ENCODE measurements around the gene SBNO1. TPM values are rescaled to one million over a fixed set of nuclear protein-coding genes. Genes with fewer than 3 reads are reported as not detected.
"Not testable (repeated sequence)": the region's sequence is repeated elsewhere in the genome, so short reads cannot be mapped to it uniquely, and the experiment has no call there.

The SBNO1 gene
- total and polyA plus RNA-seq, 8 donors: 26.5 to 32.1 (median 28.8) TPM

- no peak overlapping the region for H3K4me3 ChIP-seq
- no peaks in the 10 kb centered on the region for H3K4me1 ChIP-seq
- H3K9me3 ChIP-seq: no peaks in the 10 kb centered on the region
- H3K27ac ChIP-seq: no peak overlapping the region
- no peak for TF ChIP-seq CTCF (IDR thresholded peaks at IDR 0.05)
- DNase-seq (no peak), ATAC-seq (no peak)
- peaks cover 4 to 100% of the 10 kb centered on the region in 2 donors for H3K36me3 ChIP-seq
- no peaks in the 10 kb centered on the region for H3K27me3 ChIP-seq
- intact Hi-C loops (cut with DNase I): no loop called here
These were observed 45.4 kb downstream of the SBNO1 start for GRCh38 chr12:123319273-123319672.

- intact Hi-C loops (cut with DNase I); H3K27me3 ChIP-seq; H3K4me1 ChIP-seq; ATAC-seq; H3K9me3 ChIP-seq; H3K27ac ChIP-seq; DNase-seq; H3K4me3 ChIP-seq: not testable (repeated sequence)
- peaks cover 0 to 100% of the 10 kb centered on the region in 2 donors for H3K36me3 ChIP-seq
These were observed 51.6 kb downstream of the SBNO1 start for GRCh38 chr12:123313046-123313445.

GRCh38 chr12:123306200-123306599 lies 58.4 kb downstream of the SBNO1 start:
- intact Hi-C loops (cut with DNase I): no loop called here
- Histone ChIP-seq H3K36me3 (peaks cover 3 to 100% of the 10 kb centered on the region in 2 donors), H3K4me3 (no peak overlapping the region), H3K9me3 (no peaks in the 10 kb centered on the region), H3K4me1 (no peaks in the 10 kb centered on the region), H3K27me3 (no peaks in the 10 kb centered on the region), H3K27ac (no peak overlapping the region)
- TF ChIP-seq CTCF (IDR thresholded peaks at IDR 0.05): no peak
- no peak for DNase-seq
- ATAC-seq: no peak

GRCh38 chr12:123305136-123305535 lies 59.5 kb downstream of the SBNO1 start:
- Histone ChIP-seq H3K27me3 (no peaks in the 10 kb centered on the region), H3K9me3 (no peaks in the 10 kb centered on the region), H3K27ac (no peak overlapping the region), H3K4me1 (no peaks in the 10 kb centered on the region), H3K4me3 (no peak overlapping the region), H3K36me3 (peaks cover 3 to 100% of the 10 kb centered on the region in 2 donors)
- intact Hi-C loops (cut with DNase I): no loop called here
- DNase-seq (no peak), ATAC-seq (no peak)
- TF ChIP-seq CTCF (IDR thresholded peaks at IDR 0.05): no peak

- ATAC-seq: no peak
- no peaks in the 10 kb centered on the region for H3K9me3 ChIP-seq
- TF ChIP-seq CTCF (IDR thresholded peaks at IDR 0.05): no peak
- no peak overlapping the region for H3K4me3 ChIP-seq
- intact Hi-C loops (cut with DNase I): no loop called here
- H3K27me3 ChIP-seq: no peaks in the 10 kb centered on the region
- no peaks in the 10 kb centered on the region for H3K4me1 ChIP-seq
- H3K27ac ChIP-seq: no peak overlapping the region
- peaks cover 0 to 84% of the 10 kb centered on the region in 2 donors for H3K36me3 ChIP-seq
- no peak for DNase-seq
These were observed 71.4 kb downstream of the SBNO1 start for GRCh38 chr12:123293178-123293760.

- H3K27me3 ChIP-seq: no peaks in the 10 kb centered on the region
- intact Hi-C loops (cut with DNase I): no loop called here
- H3K4me1 ChIP-seq: no peaks in the 10 kb centered on the region
- H3K9me3 ChIP-seq: no peaks in the 10 kb centered on the region
- no peak for DNase-seq
- TF ChIP-seq CTCF (IDR thresholded peaks at IDR 0.05): no peak
- H3K36me3 ChIP-seq: peaks cover 0 to 50% of the 10 kb centered on the region in 2 donors
- no peak for ATAC-seq
- H3K27ac ChIP-seq: no peak overlapping the region
- no peak overlapping the region for H3K4me3 ChIP-seq
These were observed 74.7 kb downstream of the SBNO1 start for GRCh38 chr12:123289911-123290310.

All from left lung (tissue), 10 donors.